Effector memory CD8-positive, alpha-beta T cell (primary cell): Measurements from ENCODE around the gene ANKRD18A.
"Not testable (repeated sequence)": the region's sequence is repeated elsewhere in the genome, so short reads cannot be mapped to it uniquely, and the experiment has no call there.

Experiments used
- ATAC-seq: fragments of 150-1000 bp; cut with Tn5 transposase; replicated peaks from 2 replicates; pipeline ENCODE4 v1.10.0; 2021; ENCODE audit warnings: mild to moderate bottlenecking, moderate library complexity
- DNase-seq, 3 experiments: peaks; one replicate each; pipeline ENCODE4 v3.0.0; 2021
- H3K27ac Mint-ChIP-seq, 2 donors: one replicate each; pipeline ENCODE4 v1.8.0; 2022; ENCODE audit warnings: mild to moderate bottlenecking in 2 of 2, mixed read lengths in 2 of 2, moderate library complexity in 2 of 2
- H3K27me3 Mint-ChIP-seq, 2 donors: one replicate each; pipeline ENCODE4 v1.8.0; 2022; ENCODE audit warnings: mixed read lengths in 2 of 2
- H3K36me3 Mint-ChIP-seq: one replicate; pipeline ENCODE4 v1.8.0; 2022; ENCODE audit warnings: mild to moderate bottlenecking, moderate library complexity, mixed read lengths; ENCODE audit not compliant: insufficient read depth
- H3K4me1 Mint-ChIP-seq, 2 donors: one replicate each; pipeline ENCODE4 v1.8.0; 2022; ENCODE audit warnings: low read depth in 2 of 2, mixed read lengths in 2 of 2
- H3K4me3 Mint-ChIP-seq, 2 donors: one replicate each; pipeline ENCODE4 v1.8.0; 2022; ENCODE audit warnings: mild to moderate bottlenecking in 2 of 2, mixed read lengths in 2 of 2, moderate library complexity in 2 of 2
- H3K9me3 Mint-ChIP-seq, 2 donors: one replicate each; pipeline ENCODE4 v1.8.0; 2022; ENCODE audit warnings: mixed read lengths in 2 of 2

ANKRD18A gene

GRCh38 chr9:38546497-38547163 lies 73.8 kb downstream of the ANKRD18A start:
- H3K4me1 Mint-ChIP-seq = peaks cover 36 to 42% of the 10 kb centered on the region in 2 donors
- H3K36me3 Mint-ChIP-seq, H3K27me3 Mint-ChIP-seq, H3K9me3 Mint-ChIP-seq: not testable (repeated sequence)
- peak overlapping the region; percentile 86 to 90 for H3K27ac Mint-ChIP-seq
- peak; percentile 48 for ATAC-seq
- peak overlapping the region; percentile 60 to 63 for H3K4me3 Mint-ChIP-seq
- DNase-seq = peak; percentile 18 to 31 (median 25)

- not testable (repeated sequence) for H3K4me3 Mint-ChIP-seq, DNase-seq, H3K36me3 Mint-ChIP-seq, H3K9me3 Mint-ChIP-seq, ATAC-seq, H3K27me3 Mint-ChIP-seq
- Mint-ChIP-seq H3K4me1 (peaks cover 3 to 16% of the 10 kb centered on the region in 2 donors), H3K27ac (peak overlapping the region in 1 of 2 donors; percentile 29)
Measured at GRCh38 chr9:38540535-38540934, 79.9 kb downstream of the ANKRD18A start.

- Mint-ChIP-seq H3K27ac (no peak overlapping the region), H3K4me1 (no peaks in the 10 kb centered on the region), H3K9me3 (no peaks in the 10 kb centered on the region), H3K4me3 (no peak overlapping the region), H3K27me3 (no peaks in the 10 kb centered on the region), H3K36me3 (no peaks in the 10 kb centered on the region)
- ATAC-seq = no peak
- DNase-seq = no peak
Measured at GRCh38 chr9:38529317-38529716, 91.1 kb downstream of the ANKRD18A start.

GRCh38 chr9:38527503-38527902 lies 92.9 kb downstream of the ANKRD18A start:
- no peak for DNase-seq
- Mint-ChIP-seq H3K4me1 (no peaks in the 10 kb centered on the region), H3K27me3 (no peaks in the 10 kb centered on the region), H3K4me3 (no peak overlapping the region), H3K27ac (no peak overlapping the region), H3K9me3 (no peaks in the 10 kb centered on the region), H3K36me3 (no peaks in the 10 kb centered on the region)
- no peak for ATAC-seq

GRCh38 chr9:38526591-38526990 lies 93.8 kb downstream of the ANKRD18A start:
- no peak overlapping the region for H3K4me3 Mint-ChIP-seq
- H3K9me3 Mint-ChIP-seq = no peaks in the 10 kb centered on the region
- ATAC-seq = no peak

GRCh38 chr9:38523121-38523520 lies 97.3 kb downstream of the ANKRD18A start:
- no peaks in the 10 kb centered on the region for H3K36me3 Mint-ChIP-seq
- H3K9me3 Mint-ChIP-seq = no peaks in the 10 kb centered on the region
- H3K4me1 Mint-ChIP-seq = no peaks in the 10 kb centered on the region
- ATAC-seq (no peak), DNase-seq (no peak)
- H3K27me3 Mint-ChIP-seq = peaks cover 10 to 11% of the 10 kb centered on the region in 2 donors
- H3K27ac Mint-ChIP-seq = no peak overlapping the region
- no peak overlapping the region for H3K4me3 Mint-ChIP-seq

More at GRCh38 chr9:38526591-38526990, 93.8 kb downstream of the ANKRD18A start:
- DNase-seq = no peak
- peaks cover 8% of the 10 kb centered on the region in 2 donors for H3K27me3 Mint-ChIP-seq
- no peak overlapping the region for H3K27ac Mint-ChIP-seq
- no peaks in the 10 kb centered on the region for H3K36me3 Mint-ChIP-seq
- H3K4me1 Mint-ChIP-seq = no peaks in the 10 kb centered on the region

- no peaks in the 10 kb centered on the region for H3K9me3 Mint-ChIP-seq
- peaks cover 10 to 11% of the 10 kb centered on the region in 2 donors for H3K27me3 Mint-ChIP-seq
- peak overlapping the region in 1 of 2 donors; percentile 54 for H3K27ac Mint-ChIP-seq
- peaks cover 0 to under 1% of the 10 kb centered on the region in 2 donors for H3K4me1 Mint-ChIP-seq
- no peak overlapping the region for H3K4me3 Mint-ChIP-seq
- H3K36me3 Mint-ChIP-seq = peaks cover 2% of the 10 kb centered on the region
- no peak for DNase-seq
- ATAC-seq = no peak
Measured at GRCh38 chr9:38521762-38522161, 98.6 kb downstream of the ANKRD18A start.
